Ovary (tissue), 9 donors: ENCODE data around the gene FRYL. TPM values are rescaled to one million over a fixed set of nuclear protein-coding genes. Genes with fewer than 3 reads are reported as not detected.

ENCODE experiments used
- polyA plus RNA-seq, 2 donors: library from polyadenylated mRNA; stranded (reverse); fragments of 200-250 nt in 1 of 2; fragments of 350-450 nt in 1 of 2; fragmentation: Illumina TruSeq in 1 of 2; extraction: RNeasy Lipid Tissue Mini Kit (QIAGEN cat#74804) in 1 of 2; gene quantifications; one replicate each; pipeline ENCODE4 v1.2.3, GENCODE V29; 2013 to 2014
- small RNA-seq: library from RNA; depleted of rRNA; stranded (forward); fragments of <200 nt; gene quantifications from one replicate; pipeline ENCODE3, GENCODE V24; 2016
- total RNA-seq, 7 donors: library from RNA; depleted of rRNA in 2 of 7; stranded (reverse); fragments of >200 nt in 2 of 7; fragmentation: NEBNext Ultra II Directional in 3 of 7; extraction: Animal tissue kit (Norgen Biotek cat#: 25700) in 3 of 7; gene quantifications; one replicate each; pipeline versions ENCODE4 v1.1.0 to v1.2.4, GENCODE V29; 2016 to 2023
- donor health status: DM: no; HTN: no; CAD: no; lungs with moderate emphysema.
- donor health status: DM: no; HTN: no; CAD: no.
- donor health status: Bipolar disorder and iron deficiency.
- donor health status: DM: yes; HTN: yes; CAD: no.
- donor health status: DM: no; HTN: no; CAD: no.
- donor health status: DM: yes; HTN: yes; CAD: no.

Gene FRYL
- total and polyA plus RNA-seq, 9 donors: 10.7 to 46.0 (median 35.2) TPM

Small RNAs within 50 kb of the gene (small RNA-seq; reads per million reads assigned to genes)
- not detected for gene RNU5E-3P

Other genes with a start within 250 kb of the FRYL start
- gene OCIAD1, start 50.8 kb upstream of the FRYL start, total RNA-seq: 100 to 1,000 TPM in 6 of 7 donors, 10 to 100 TPM in 1; 73.4 to 132 (median 111) TPM
- gene OCIAD1, start 50.8 kb upstream of the FRYL start, polyA plus RNA-seq: 100 to 1,000 TPM; 133 to 241 TPM
- 10 to 100 TPM in 4 of 7 donors, 1 to 10 TPM in 3; 2.1 to 14.6 (median 10.6) TPM for gene OCIAD2, start 126.5 kb upstream of the FRYL start, total RNA-seq
- 10 to 100 TPM; 20.0 to 20.4 TPM for gene OCIAD2, start 126.5 kb upstream of the FRYL start, polyA plus RNA-seq
- 1 to 10 TPM in 1 of 7 donors, under 1 TPM in 4, not detected in 2; 0.33 to 3.2 (median 0.48) TPM for gene CWH43, start 206.0 kb upstream of the FRYL start, total RNA-seq
- not detected for gene CWH43, start 206.0 kb upstream of the FRYL start, polyA plus RNA-seq